Measurements from ENCODE around the gene IL22RA2.
"Not testable (repeated sequence)": the region's sequence is repeated elsewhere in the genome, so short reads cannot be mapped to it uniquely, and the experiment has no call there.

The IL22RA2 gene

DNA sequence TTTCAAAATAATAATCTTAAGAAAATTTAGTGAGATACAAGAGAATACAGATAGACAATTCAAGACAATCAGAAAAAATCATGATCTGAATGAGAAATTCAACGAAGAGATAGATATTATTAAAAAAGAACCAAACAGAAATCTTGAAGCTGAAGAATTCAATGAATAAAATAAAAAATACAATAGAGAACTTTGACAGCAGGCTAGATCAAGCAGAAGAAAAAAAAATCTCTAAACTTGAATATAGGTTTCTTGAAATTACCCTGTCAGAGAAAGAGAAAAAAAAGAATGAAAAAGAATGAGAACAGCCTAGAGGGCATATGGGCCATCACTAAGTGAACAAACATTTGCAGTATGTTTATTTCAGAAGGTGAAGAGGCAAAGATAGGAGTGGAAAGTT, 39.0 kb downstream of the IL22RA2 start:
- in situ Hi-C loops (cut with MboI; ENCODE audit: low sequenced_read_pairs): no loop called here

DNA sequence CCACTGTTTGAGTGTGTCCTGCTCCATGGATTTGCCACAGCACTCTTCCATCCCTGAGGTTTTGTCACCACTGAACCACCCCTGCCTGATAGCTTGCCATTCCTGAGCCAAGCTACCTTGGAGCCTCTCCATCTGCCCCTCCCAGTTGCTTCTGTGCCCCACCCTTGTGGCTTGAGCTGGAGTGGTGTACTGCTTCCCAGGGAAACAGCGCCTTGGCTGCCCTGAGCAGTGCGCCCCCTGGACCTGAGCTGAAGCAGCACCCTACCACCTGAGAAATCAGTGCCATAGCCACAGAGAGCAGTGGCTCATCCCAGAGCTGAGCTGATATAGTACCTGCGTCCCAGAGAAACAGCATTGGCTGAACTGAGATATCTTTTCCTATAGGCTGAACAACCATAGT, 40.3 kb downstream of the IL22RA2 start:
- in situ Hi-C loops (cut with MboI; ENCODE audit: low sequenced_read_pairs): no loop called here

DNA sequence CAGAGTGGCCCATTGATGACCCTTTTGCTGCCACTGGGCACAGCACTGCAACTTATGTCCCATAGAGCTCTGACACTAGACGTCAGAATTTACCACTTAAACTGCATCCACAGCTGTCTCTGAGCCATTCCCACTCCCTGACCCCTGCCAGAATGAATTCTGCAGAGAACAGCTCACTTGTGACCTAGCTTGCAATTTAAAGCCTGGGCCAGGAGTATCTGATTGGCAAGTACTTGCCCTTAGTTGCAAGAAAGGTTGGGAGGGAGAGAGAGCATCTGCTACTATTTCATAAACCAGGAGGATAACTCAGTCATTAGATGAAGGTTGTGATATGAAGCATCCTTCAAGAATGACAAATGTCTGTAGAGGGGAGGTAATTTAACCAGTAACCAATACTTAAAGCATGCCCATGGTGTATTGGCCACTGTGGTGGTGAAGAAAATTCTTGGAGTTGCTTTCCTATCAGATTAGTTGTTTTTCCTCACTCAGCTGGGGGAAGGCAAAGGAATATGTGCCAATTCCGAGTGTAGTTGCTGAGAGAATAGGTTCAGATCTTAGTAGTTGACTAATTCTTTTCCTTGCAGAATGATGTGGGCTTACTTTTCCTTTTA, 46.5 kb downstream of the IL22RA2 start:
- in situ Hi-C loops (cut with MboI; ENCODE audit: low sequenced_read_pairs): no loop called here

DNA sequence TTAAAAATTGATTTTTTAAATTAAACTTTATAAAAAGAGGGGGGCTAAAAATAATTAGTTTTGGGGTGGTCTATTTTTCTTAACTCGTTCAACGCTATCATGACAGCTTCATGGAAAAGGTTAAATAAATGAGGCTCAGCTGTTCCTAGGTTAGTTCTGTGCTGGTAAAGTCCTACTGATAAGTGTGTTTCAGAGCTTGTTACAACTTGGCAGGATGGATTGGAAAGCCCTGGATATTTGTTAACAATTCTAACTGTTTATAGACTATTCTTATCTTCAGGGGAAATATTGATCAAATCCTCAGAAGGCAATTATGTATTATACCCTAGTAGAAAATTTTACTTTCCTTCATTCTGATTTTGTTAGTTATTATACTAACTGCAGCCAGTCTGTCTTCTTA, 50.4 kb downstream of the IL22RA2 start:
- in situ Hi-C loops (cut with MboI; ENCODE audit: low sequenced_read_pairs): no loop called here

DNA sequence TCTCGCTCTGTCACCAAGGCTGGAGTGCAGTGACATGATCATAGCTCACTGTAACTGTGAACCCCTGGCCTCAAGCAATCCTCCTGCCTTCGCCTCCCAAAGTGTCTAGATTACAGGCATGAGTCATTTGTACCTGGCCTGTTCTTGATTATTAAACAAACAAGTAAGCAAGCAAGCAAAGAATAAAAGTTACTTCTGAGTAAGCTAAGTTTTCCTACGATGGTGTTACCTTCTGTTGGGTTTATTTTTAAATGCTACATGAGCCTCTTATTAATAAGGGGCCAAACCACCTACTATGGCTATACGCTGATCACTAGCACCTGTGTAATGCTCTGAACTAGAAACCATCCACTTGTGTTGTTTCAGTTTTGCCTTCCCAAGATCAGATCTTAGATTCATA, 50.8 kb downstream of the IL22RA2 start:
- in situ Hi-C loops (cut with MboI; ENCODE audit: low sequenced_read_pairs): no loop called here

DNA sequence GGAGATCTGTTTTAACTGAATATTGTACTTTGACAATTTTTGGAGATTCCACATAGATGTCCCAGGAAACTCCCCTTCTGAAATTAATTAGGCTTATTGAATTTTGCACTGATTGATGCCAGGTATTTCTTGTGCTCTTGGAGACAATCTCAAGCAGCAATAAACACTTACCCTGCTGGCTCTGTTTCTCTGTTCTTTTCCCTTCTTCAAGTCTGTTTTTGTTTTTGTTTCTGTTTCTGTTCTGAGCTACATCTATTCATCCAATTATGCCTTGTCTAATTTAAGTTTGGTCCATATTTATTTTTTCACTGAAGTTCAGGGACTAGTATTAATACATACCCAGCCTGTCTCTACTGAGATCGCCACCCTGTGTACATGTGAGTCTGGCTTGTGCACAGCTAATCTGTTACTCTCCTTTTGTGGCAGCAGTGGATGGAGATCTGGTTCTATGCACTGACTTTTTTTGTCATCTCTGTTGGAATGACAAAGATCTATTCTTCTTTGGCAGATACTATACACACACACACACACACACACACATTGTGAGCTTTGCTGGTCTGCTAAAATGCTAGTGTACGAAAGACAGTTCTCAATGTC, 51.9 kb downstream of the IL22RA2 start:
- in situ Hi-C loops (cut with MboI; ENCODE audit: low sequenced_read_pairs): no loop called here

DNA sequence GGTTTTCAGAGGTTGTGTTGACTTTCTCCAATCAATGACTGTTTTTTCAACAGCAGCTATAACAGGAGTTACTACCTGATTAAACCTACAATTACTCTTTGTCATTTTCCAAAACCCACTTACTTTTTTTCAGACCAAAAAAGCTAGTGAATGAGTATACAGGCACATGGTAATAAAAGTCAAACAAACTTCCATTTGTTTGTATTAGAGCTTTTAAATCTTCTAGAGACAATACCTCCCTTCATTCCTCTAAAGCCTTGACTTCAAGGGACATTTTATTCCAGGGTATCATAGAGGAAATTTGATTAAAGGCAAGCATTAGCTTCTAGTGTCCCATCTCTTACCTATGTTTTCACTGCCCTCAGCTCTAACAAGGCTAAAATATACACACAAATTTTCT, 52.7 kb downstream of the IL22RA2 start:
- in situ Hi-C loops (cut with MboI; ENCODE audit: low sequenced_read_pairs): no loop called here

DNA sequence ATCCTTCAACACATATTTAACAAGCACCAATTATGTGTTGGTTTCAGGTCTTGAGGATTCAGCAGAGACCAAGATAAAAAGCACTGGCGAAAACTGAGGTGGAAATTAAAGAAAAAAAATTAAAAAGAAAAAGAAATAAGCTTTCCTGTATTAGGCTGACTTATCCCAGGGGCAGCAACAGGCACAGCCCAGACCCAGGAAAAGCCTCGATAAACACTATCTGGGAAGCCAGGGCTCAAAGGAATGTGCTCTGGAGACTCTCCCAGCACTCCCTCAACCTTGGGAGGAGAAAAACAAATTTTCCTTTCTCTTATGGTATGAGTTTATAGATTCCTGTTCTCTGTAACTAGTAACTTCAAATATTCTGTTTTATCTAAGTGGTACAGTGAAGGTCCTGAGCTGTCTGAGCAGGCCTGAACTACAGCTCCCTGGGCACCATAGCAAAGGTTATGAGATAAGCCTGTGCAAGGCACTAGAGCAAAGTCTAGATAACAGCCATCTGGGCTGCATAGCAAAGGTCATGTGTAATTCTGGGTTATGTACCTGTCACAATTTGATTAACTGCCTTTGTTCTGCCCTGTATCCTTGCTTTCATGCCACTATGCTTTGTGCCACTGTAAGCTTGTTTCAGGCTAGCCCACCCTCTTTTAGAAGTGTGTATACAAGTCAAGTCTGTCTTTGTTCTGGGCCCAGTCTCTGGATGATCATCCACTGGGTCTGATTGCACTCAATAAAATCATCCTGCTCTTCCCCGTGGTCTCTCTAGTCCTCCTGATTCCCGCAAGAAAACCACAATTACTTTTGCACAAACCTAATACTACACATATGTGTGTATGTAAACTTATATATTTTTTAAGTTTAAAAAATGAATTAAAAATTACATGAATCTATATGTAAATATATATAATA, 54.0 kb downstream of the IL22RA2 start:
- in situ Hi-C loops (cut with MboI; ENCODE audit: low sequenced_read_pairs): no loop called here

DNA sequence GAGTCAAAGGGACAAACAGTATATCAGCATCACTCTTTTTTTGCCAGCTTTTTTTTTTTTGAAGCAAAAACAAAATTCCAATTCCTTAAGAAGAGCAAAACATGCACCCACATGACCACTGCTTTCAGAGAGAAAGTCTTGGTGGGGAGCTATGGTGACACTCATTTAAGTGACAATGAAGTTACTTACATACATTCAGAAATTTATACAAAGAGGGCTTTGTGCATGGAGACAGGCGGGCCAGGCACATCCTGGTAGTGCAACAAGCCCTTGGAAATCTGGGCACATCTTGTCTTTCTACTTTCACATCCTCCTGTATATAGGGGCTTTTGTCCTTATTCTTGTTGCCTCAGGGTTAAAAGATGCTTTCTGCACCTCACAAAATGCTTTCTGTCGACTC, 55.9 kb downstream of the IL22RA2 start:
- in situ Hi-C loops (cut with MboI; ENCODE audit: low sequenced_read_pairs): no loop called here

DNA sequence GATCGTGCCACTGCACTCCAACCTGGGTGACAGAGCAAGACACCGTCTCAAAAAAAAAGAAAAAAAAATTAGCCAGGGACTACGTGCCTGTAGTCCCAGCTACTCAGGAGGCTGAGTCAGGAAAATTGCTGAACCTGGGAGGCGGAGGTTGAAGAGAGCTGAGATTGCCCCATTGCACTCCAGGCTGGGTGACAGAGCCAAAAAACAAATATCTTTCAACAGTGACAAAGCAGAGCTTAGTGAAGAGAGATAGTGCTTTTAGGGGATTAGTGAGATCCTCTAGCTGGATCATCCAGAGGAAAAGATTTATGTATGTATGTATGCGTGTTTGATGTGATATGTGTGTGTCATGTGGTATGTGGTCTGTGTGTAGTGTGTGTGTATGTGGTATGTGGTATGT, 56.6 kb downstream of the IL22RA2 start:
- in situ Hi-C loops (cut with MboI; ENCODE audit: low sequenced_read_pairs): no loop called here

DNA sequence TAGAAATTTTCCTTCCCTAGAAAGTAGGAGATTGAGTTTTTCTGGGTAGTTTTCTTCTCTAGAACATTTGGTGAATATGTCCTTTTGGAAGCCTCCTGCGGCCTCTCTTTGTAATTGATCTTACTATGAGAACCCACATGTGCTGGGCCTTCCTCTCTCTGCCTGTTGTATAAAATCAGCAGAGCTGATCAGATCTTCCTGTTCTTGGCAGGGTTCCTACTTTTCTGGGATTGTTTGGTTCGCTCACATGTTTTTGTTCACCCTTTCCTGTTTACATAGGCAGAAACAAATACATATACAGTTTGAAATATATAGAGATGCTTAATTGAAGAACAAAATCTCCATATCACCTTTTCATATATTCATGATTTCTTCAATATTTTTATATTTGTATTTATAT, 57.8 kb downstream of the IL22RA2 start:
- in situ Hi-C loops (cut with MboI; ENCODE audit: low sequenced_read_pairs): no loop called here

DNA sequence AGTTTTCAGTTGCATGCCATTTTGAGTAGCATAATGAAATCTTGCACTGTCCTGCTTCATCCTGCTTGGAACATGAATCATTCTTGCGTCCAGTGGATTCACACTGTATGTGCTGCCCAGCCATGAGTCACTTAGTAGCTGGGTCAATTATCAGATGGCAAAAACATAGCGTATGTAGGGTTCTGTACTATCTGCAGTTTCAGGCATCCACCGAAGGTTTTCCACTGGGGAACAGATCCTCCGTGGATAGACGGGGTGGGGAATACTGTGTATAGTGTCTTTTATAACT, 61.4 kb downstream of the IL22RA2 start:
- in situ Hi-C loops (cut with MboI; ENCODE audit: low sequenced_read_pairs): no loop called here

DNA sequence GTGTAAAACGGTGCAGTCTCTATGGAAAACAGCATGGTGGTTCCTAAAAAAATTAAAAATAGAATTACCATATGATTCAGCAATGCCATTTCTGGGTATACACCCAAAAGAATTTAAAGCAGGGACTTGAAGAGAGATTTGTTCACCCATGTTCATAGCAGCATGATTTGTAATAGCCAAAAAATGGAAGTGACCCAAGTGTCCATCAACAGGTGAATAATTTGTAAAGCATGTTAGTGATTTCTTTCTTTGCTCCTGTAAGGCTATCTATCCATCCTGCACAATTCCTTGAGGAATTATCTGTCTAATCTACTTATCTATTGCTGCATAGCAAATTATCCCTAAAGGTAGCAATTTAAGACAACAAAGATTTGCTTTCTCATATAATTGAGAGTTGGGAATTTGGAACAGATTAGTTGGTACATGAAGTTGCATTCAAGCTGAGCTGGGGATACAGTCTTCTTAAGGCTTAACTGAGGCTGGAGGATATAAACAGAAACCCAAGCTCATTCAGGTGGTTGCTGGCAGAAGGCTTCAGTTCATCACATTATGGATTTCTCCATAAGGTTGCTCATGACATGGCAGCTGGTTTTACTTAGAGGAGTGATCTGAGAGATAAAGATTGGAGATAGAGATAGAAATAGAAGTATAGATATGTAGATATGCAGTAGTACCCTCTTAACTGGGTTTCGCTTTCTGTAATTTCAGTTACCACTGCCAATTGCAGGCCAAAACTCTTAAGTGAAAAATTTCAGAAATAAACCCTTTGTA, 62.0 kb downstream of the IL22RA2 start:
- in situ Hi-C loops (cut with MboI; ENCODE audit: low sequenced_read_pairs): no loop called here

DNA sequence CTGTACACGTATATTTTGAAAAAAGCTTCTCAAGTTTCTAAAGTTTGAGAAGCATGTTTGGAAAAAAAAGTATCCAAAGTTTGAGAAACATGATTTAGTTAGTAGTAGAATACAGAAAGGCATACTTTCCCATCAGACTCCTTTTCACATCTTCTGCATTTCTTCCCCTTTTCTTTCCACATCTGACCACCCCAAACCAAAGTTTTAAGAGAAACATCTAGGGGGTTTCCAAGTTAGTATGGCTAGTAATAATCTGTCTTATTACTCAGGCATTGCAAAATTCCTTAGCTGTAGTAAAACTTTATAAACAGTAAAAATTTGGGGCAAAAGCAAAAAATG, 65.7 kb downstream of the IL22RA2 start:
- in situ Hi-C loops (cut with MboI; ENCODE audit: low sequenced_read_pairs): no loop called here

DNA sequence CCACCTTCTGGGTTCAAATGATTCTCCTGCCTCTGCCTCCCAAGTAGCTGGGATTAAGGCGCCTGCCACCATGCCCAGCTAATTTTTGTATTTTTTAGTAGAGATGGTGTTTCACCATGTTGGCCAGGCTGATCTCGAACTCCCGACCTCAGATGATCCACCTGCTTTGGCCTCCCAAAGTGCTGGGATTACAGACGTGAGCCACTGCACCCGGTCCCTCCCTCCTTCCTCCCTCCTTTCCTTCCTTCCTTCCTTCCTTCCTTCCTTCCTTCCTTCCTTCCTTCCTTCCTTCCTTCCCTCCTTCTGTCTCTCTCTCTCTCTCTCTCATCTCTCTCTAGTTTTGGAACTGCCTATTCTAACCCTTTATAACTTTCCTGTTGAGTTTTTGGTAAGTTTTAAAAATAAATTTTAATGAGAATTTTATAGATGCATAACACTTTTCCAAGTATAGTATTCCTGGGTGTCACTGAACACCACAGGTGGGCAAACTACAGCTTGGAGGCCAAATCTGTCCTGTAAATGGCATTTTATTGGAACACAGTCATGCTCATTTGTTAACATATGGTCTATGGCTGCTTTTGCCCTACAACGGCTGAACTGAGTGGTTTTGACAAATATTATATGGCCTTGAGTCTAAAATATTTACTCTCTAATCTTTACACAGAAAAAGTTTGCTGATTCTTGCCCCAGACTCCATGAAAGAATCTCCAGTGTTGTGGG, 66.2 kb downstream of the IL22RA2 start:
- in situ Hi-C loops (cut with MboI; ENCODE audit: low sequenced_read_pairs): not testable (repeated sequence)

DNA sequence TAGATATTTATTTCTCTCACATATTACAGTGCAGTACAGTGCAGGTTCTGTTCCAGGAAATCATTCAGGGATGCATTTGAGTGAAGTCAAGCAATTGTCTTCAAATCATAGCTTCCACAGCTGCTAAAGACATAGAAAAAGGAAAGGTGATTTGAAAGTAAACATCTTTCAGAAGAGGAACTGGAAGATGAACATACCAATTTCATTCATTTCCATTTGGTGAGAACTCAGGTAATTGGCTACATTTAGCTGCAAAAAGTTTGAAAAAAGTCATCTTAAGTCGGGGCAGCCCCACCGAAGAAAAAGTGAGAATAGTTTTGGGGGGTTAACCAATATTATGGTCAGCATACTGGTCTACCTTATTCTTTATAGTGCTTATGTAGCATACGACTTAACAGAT, 67.3 kb downstream of the IL22RA2 start:
- in situ Hi-C loops (cut with MboI; ENCODE audit: low sequenced_read_pairs): no loop called here

DNA sequence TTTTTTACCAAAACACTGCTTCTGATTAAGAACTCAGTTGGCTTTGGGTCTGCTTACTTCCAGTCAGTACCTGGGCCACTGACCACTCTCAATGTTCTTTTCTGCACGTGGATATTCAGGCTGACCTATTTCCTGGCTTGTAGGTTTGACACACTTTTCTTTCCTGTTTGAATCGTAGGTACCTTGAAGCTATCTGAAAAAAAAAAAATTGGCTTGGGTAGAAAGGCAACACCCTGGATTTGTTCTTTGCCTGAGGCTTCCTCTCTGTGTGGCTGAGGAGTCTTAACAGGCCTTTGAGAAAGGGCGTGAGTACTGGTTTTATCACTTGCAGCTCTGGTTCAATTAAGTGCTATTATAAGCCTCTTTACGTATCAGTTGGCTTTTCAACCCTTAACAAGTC, 68.1 kb downstream of the IL22RA2 start:
- in situ Hi-C loops (cut with MboI; ENCODE audit: low sequenced_read_pairs): no loop called here

DNA sequence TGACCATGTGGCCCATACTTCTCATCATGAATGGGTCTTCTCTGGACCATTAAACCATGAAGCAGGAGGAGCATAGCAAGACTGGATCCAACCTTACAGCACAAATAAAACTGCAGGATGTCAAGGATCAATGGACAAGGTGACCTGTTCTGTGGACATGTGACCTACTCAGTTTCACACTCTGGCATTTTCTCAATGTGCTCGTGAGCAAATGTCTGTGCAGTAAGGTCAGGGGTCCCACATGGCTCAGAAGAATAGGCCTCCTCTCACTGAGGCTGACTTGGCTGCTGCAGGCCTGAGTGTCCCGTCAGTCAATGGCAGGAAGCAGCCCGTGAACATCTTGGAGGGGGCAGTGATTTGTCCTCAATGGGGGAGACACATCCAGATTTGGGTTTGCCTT, 68.5 kb downstream of the IL22RA2 start:
- in situ Hi-C loops (cut with MboI; ENCODE audit: low sequenced_read_pairs): no loop called here

DNA sequence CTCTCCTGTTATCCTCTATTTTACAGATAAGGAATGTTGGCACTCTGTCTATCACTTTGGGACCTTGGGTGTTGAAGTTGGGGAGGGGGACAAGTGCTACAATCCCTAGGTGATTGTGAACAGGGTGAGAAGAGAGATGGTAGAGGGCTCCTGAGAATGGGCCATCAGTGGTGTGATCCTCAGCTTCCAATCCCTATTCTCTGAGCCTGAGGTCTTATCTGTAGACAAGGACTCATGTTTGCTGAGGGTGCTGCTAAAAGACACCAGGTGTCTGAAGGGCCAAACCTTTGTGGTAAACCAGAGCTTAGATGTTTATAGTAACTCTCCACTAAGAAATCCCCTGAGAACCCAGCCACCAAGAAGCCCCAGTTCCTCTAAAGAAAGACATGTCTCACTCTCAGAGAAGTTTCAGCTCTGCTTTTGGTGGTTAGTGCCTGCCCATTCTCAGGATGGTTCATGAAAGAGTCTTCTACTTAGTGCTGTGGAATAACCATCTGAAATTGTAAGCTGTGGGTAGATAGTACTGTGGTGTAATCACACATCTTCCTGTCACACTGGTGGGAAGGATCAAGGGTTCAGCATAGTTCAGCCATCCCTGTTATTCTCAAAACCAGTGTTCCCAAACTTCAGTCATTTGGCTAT, 70.5 kb downstream of the IL22RA2 start:
- in situ Hi-C loops (cut with MboI; ENCODE audit: low sequenced_read_pairs): no loop called here

DNA sequence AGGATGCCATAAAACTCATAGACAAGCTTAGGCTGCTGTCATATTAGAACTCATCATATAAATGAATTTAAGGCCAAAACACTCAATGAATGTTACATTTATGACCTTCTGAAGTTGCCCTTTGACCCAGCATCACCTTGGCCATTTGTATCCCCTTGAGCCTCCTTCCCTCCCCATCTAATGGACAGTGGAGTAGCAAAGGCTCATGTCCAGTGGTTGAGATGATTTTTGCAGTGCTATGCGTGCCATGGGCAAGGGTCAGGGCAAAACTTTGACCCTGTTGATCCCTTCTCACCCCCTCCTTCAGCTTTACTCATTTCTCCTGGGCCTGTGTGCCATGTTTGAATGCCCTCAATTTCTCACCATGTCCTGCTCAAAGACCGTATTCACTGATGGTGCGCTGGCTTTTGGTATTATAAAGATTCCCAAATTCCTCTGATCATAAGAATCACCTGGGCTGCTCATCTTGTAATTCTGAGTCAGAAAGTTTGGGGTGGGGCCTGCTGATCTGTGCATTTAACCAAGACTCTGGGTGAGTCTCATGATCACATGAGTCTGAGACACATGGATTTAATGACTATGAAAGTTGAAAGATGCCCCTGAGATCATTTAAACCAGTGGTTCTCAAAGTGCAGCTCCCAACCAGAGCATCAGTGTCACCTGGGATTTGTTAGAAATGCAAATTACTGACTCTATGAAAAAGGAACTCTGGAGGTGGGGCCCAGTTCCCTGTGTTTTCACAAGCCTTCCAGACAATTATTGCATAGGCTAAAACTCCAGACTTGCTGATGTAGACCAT, 71.2 kb downstream of the IL22RA2 start:
- in situ Hi-C loops (cut with MboI; ENCODE audit: low sequenced_read_pairs): no loop called here
